WI38 (cell line): ENCODE results near the gene CNOT2.
A peak's percentile ranks its signal among the peaks of the same experiment; 100 is the strongest.

ENCODE experiments used
- H3K4me3 ChIP-seq: 2 replicates; pipeline ENCODE4 v1.5.1; 2011; ENCODE audit warnings: low read depth, mild to moderate bottlenecking, control low read depth, low read length
- TF ChIP-seq, protein P1 (sequence below): IDR thresholded peaks from 2 replicates; pipeline ENCODE4 v1.5.1; 2012; ENCODE audit warnings: low read depth, mild to moderate bottlenecking, control low read depth, low read length

The CNOT2 gene

DNA sequence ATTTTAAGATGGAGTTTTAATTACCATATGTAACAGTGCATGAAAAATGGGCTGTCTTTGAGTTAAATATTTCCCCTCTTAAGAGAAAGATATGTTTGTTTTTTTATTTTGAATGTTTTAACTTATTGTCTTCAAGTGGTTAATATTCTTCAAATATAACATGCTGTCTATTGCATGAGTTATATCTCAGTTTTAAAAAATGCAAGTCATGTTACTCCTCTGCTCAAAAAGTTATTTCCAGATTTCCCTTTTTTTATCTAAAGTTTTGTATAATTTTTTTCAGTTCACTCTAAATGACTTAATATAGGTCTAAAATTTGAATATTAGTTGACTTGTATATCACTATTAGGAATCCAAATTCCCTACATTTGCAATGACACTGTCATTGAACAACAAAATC is 117.0 kb downstream of the CNOT2 start:
- TF ChIP-seq, protein P1, sequence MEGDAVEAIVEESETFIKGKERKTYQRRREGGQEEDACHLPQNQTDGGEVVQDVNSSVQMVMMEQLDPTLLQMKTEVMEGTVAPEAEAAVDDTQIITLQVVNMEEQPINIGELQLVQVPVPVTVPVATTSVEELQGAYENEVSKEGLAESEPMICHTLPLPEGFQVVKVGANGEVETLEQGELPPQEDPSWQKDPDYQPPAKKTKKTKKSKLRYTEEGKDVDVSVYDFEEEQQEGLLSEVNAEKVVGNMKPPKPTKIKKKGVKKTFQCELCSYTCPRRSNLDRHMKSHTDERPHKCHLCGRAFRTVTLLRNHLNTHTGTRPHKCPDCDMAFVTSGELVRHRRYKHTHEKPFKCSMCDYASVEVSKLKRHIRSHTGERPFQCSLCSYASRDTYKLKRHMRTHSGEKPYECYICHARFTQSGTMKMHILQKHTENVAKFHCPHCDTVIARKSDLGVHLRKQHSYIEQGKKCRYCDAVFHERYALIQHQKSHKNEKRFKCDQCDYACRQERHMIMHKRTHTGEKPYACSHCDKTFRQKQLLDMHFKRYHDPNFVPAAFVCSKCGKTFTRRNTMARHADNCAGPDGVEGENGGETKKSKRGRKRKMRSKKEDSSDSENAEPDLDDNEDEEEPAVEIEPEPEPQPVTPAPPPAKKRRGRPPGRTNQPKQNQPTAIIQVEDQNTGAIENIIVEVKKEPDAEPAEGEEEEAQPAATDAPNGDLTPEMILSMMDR, result no peak
- H3K4me3 ChIP-seq, result no peak overlapping the region

DNA sequence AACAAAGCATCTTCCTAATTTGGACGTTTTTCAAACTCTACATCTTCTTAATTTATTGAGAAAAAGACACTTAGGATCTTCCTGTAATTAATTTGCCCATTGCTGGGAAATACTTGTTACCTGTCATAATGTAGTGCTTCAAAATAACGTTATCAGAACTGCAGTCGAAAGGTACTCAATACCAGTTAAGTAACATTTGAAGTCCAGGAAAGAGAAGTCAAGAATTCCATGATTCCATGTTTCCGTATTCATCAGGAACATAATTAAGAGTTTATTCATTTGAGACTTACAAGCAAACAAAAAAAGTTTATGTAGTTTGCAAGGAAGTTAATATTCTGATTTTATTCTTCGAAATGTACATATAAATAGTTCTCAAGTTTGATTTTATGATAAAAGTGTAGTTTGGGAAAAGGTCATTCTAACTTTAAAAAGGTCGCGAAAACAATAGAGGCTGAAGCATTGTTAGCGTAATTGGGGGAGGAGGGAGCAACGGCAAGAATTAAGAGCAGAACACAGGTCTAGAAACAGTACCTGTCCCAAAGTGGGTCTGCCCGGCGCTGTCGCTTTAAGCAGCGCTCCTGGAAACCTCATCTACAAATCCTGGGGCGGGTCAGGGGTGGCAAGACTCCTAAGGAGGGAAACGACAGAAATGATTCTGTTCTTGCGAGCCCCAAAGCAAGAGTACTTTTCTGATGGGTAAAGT is 121.6 kb downstream of the CNOT2 start:
- H3K4me3 ChIP-seq, result peak overlapping the region; percentile 64
- TF ChIP-seq, protein P1, result no peak

DNA sequence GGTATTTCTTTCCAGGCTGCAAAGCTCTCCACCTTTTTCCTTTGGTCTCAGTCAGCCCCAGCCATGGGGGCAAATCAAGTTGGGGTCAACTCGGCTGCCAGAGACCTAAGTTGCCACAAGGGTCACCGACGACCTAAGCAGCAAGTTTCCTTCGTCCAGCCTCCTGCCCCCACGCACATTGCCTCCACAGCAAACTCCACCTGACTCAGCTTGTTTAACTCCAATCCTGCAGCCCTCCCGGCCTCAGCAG is 122.1 kb downstream of the CNOT2 start:
- peak overlapping the region; percentile 64 for H3K4me3 ChIP-seq
- TF ChIP-seq, protein P1, result no peak

DNA sequence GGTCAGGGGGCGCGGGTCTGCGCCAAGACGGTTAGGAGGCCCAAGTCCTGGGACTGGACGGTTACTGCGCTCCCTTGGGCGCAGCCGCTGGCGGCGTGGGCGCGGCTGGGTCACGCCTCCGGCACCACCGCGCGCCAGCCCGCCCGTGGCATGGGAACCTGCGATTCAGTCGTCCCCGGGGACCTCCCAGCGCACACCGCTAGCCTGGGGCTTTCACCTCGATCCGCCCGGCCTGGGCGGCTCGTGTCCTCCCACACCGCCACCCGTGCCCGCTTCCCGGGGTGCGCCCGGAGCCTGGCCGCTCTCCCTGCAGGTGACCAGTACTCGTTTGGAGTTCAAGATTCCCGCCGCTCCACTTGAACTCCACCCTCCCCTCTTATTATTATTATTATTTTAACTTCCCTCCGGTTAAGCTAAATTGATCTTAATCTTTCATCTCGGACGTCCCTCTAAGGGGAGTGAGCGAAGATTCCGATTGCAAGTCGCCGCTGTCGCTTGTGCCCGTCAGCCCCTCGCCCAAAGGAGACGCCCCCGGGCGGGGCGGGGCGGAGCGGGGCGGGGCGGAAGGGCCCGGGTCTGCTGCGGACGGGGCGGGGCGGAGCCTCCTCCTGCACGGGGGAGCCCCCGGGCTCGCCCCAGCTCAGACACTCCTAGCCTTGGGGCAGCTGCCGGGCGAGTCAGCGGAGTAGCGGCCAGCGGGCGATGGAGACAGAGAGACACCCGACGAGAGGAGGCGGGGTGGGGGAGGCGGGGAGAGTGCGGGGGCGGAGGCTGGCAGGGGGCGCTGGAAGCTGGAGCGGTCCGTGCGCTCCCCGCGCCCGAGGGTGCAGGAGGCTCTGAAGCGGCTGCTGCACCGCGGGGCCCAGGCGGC is 122.7 kb downstream of the CNOT2 start, which contains the start of gene KCNMB4:
KCNMB4 (plus strand) TSS at position 643 of the 871 bp plus-strand sequence. CDS start 445 bp downstream, outside the sequence.
- peak within 1 kb of the TSS; percentile 64 for H3K4me3 ChIP-seq
- TF ChIP-seq, protein P1, result no peak

DNA sequence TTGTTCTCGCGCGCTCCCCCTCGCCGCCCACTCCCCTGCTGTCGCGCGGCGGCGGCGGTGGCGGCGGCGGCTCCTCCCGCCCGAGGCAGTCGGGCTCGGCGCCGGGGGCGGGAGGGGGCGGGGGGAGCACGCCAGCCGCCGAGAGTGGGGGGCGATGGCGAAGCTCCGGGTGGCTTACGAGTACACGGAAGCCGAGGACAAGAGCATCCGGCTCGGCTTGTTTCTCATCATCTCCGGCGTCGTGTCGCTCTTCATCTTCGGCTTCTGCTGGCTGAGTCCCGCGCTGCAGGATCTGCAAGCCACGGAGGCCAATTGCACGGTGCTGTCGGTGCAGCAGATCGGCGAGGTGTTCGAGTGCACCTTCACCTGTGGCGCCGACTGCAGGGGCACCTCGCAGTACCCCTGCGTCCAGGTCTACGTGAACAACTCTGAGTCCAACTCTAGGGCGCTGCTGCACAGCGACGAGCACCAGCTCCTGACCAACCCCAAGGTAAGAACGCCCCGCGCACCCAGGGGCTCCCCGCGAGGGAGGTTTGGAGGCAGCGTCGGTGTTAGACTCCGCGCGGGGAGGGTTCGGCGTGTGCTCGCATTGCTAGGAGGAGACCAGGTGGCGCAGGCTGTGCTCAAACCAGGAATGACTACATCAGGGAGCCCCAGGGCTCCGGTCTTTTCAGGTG is 123.5 kb downstream of the CNOT2 start:
- H3K4me3 ChIP-seq, result peak overlapping the region; percentile 54
- TF ChIP-seq, protein P1, result no peak

DNA sequence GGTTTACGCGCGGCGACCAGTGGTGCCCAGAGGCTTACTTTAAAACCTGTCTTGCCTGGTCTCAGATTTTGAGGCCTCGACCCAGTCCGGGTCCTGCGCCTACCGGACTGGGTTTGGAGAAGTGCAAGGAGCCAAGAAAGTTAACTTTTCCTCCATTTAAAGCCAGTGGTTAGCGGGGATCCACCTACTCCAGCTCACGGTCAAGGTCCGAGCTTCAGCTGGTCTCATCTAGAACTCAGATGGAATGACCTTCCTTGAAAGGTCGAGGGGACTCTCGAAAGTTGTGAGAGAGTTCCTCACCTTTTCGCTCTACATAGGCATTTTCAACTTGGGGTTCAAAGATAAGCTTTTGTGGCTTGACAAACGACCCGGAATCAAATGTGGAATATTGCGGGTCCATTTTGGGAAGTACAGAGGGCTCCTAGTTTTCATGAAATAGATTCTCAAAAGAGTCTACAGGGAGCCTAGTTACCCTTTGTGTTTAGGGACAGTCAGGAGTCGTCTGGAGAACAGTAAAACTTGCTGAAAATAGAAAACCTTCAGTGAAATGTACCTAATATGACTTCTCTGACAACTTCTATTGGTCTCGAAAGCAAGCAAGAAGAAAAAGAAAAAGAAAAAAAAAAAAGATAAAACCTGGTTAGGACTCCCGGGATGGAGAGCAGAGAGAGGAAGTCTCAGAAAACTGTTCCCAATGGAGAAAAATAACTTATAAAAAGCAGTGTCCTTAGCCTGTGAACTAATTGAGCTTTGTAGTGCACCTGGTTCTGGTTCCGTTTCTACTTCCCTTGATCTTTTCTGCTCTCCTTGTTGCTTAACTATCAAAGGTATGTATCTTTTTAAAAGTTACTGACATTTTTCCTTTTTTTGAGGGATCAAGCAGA is 124.3 kb downstream of the CNOT2 start:
- H3K4me3 ChIP-seq, result peak overlapping the region; percentile 54
- TF ChIP-seq, protein P1, result no peak
